ENCODE data around the gene NUP93. TPM values are rescaled to one million over a fixed set of nuclear protein-coding genes. Genes with fewer than 3 reads are reported as not detected.

Gene NUP93
- total RNA-seq, 3 donors from 2014 or later = 29.4 to 48.8 (median 32.6) TPM

DNA sequence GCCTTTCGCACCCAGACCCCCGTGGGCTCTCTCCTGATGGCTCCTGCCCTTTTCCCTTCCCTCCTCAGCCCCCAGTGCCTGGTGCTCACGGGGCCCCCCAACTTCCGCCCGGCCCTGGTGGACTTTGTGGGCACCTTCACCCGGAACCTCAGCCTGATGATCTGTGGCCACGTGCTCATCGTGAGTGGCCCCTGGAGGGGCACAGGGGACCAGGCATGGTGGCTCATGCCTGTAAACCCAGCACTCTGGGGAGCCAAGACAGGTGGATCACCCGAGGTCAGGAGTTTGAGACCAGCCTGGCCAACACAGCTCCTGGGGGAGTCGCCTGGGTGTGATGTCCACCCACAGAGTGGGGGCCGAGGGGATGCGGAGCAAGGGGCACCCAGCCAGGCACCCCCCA is 156.4 kb downstream of the NUP93 start:
- TF ChIP-seq POLR2A (IDR thresholded peaks at IDR 0.05) (no peak), POLR2AphosphoS5 (IDR thresholded peaks at IDR 0.05) (no peak)
- TF ChIP-seq, protein P1, sequence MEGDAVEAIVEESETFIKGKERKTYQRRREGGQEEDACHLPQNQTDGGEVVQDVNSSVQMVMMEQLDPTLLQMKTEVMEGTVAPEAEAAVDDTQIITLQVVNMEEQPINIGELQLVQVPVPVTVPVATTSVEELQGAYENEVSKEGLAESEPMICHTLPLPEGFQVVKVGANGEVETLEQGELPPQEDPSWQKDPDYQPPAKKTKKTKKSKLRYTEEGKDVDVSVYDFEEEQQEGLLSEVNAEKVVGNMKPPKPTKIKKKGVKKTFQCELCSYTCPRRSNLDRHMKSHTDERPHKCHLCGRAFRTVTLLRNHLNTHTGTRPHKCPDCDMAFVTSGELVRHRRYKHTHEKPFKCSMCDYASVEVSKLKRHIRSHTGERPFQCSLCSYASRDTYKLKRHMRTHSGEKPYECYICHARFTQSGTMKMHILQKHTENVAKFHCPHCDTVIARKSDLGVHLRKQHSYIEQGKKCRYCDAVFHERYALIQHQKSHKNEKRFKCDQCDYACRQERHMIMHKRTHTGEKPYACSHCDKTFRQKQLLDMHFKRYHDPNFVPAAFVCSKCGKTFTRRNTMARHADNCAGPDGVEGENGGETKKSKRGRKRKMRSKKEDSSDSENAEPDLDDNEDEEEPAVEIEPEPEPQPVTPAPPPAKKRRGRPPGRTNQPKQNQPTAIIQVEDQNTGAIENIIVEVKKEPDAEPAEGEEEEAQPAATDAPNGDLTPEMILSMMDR (IDR thresholded peaks at IDR 0.05) = no peak
- H3K27ac ChIP-seq = no peak overlapping the region
- no peak for DNase-seq (ENCODE audit: low spot score in 2 of 2)
- H3K27me3 ChIP-seq = no peaks in the 10 kb centered on the region
- H3K9me3 ChIP-seq = no peaks in the 10 kb centered on the region
- no peaks in the 10 kb centered on the region for H3K36me3 ChIP-seq
- H3K4me3 ChIP-seq = no peak overlapping the region
- no peaks in the 10 kb centered on the region for H3K4me1 ChIP-seq
- intact Hi-C loops (cut with DNase I; ENCODE audit: low total_unique reads) = no loop called here

- TF ChIP-seq, protein P1 (IDR thresholded peaks at IDR 0.05) = no peak
These were observed 156.9 kb downstream of the NUP93 start for GRCh38 chr16:56886826-56887225.

GRCh38 chr16:56888806-56889205 is 158.9 kb downstream of the NUP93 start:
- DNase-seq (ENCODE audit: low spot score in 2 of 2) = no peak
- no peak overlapping the region for H3K27ac ChIP-seq
- no peaks in the 10 kb centered on the region for H3K4me1 ChIP-seq
- H3K27me3 ChIP-seq = no peaks in the 10 kb centered on the region
- TF ChIP-seq, protein P1 (IDR thresholded peaks at IDR 0.05) = no peak
- TF ChIP-seq POLR2A (IDR thresholded peaks at IDR 0.05) (no peak), POLR2AphosphoS5 (IDR thresholded peaks at IDR 0.05) (no peak)
- no peaks in the 10 kb centered on the region for H3K36me3 ChIP-seq
- intact Hi-C loops (cut with DNase I; ENCODE audit: low total_unique reads) = no loop called here
- H3K4me3 ChIP-seq = no peak overlapping the region
- no peaks in the 10 kb centered on the region for H3K9me3 ChIP-seq

More at GRCh38 chr16:56886826-56887225, 156.9 kb downstream of the NUP93 start:
- no peak for DNase-seq (ENCODE audit: low spot score in 2 of 2)
- Histone ChIP-seq H3K4me3 (no peak overlapping the region), H3K4me1 (no peaks in the 10 kb centered on the region), H3K36me3 (no peaks in the 10 kb centered on the region), H3K27me3 (no peaks in the 10 kb centered on the region), H3K27ac (no peak overlapping the region), H3K9me3 (no peaks in the 10 kb centered on the region)
- intact Hi-C loops (cut with DNase I; ENCODE audit: low total_unique reads) = no loop called here

DNA sequence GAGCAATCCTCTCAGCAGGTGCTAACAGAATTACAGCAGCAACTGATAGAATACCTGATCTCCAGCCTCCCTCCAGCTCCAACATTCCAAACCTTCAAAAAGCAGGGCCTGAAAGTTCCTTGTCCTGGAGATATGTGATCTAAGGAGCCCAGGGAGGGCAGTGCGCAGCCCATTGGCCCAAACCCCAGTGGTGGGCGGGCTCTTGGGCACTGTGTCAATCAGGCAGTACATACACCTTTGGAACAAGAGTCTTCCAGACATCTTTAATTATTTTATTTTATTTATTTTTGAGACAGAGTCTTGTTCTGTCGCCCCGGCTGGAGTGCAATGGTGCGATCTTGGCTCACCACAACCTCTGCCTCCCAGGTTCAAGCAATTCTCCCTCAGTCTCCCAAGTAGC is 159.3 kb downstream of the NUP93 start:
- H3K27me3 ChIP-seq = no peaks in the 10 kb centered on the region
- DNase-seq (ENCODE audit: low spot score in 2 of 2) = no peak
- no peaks in the 10 kb centered on the region for H3K4me1 ChIP-seq
- intact Hi-C loops (cut with DNase I; ENCODE audit: low total_unique reads) = no loop called here
- no peaks in the 10 kb centered on the region for H3K36me3 ChIP-seq
- no peak overlapping the region for H3K27ac ChIP-seq
- TF ChIP-seq POLR2A (IDR thresholded peaks at IDR 0.05) = no peak
- TF ChIP-seq, protein P1 (IDR thresholded peaks at IDR 0.05) = no peak
- no peak for TF ChIP-seq POLR2AphosphoS5 (IDR thresholded peaks at IDR 0.05)
- H3K4me3 ChIP-seq = no peak overlapping the region
- no peaks in the 10 kb centered on the region for H3K9me3 ChIP-seq

- no peak for TF ChIP-seq POLR2AphosphoS5 (IDR thresholded peaks at IDR 0.05)
- no peak for TF ChIP-seq POLR2A (IDR thresholded peaks at IDR 0.05)
- TF ChIP-seq, protein P1 (IDR thresholded peaks at IDR 0.05) = no peak
- no peaks in the 10 kb centered on the region for H3K9me3 ChIP-seq
- H3K4me3 ChIP-seq = no peak overlapping the region
- no peak overlapping the region for H3K27ac ChIP-seq
- no peak for DNase-seq (ENCODE audit: low spot score in 2 of 2)
- H3K36me3 ChIP-seq = no peaks in the 10 kb centered on the region
- H3K4me1 ChIP-seq = no peaks in the 10 kb centered on the region
- no peaks in the 10 kb centered on the region for H3K27me3 ChIP-seq
- intact Hi-C loops (cut with DNase I; ENCODE audit: low total_unique reads) = no loop called here
These were observed 161.8 kb downstream of the NUP93 start for GRCh38 chr16:56891685-56892084.
